ENCODE data around the gene PTPN22. TPM values are rescaled to one million over a fixed set of nuclear protein-coding genes. Genes with fewer than 3 reads are reported as not detected.

Gene PTPN22
- total and polyA plus RNA-seq, 2 experiments from 2014 or later: 0.17 to 0.47 TPM

- TF ChIP-seq CTCF (IDR thresholded peaks at IDR 0.05; ENCODE audit: poor library complexity) (no peak), EZH2phosphoT487 (IDR thresholded peaks at IDR 0.05; ENCODE audit: low read depth, severe bottlenecking, unreplicated experiment) (no peak), EZH2 (IDR thresholded peaks at IDR 0.05; ENCODE audit: borderline replicate concordance) (no peak)
- Histone ChIP-seq H3K79me2 (no peaks in the 10 kb centered on the region), H3K4me1 (ENCODE audit: insufficient read depth) (no peaks in the 10 kb centered on the region), H3K9me3 (ENCODE audit: low read depth) (no peaks in the 10 kb centered on the region), H3K36me3 (replicated peaks; ENCODE audit: insufficient read depth, low read depth) (no peaks in the 10 kb centered on the region), H2AFZ (no peak within 1 kb of the TSS), H3K4me3 (no peak within 1 kb of the TSS), H3K27me3 (no peaks in the 10 kb centered on the region), H3K27ac (peak within 1 kb of the TSS; percentile 35), H3K9me2 (replicated peaks; ENCODE audit: insufficient read depth) (no peaks in the 10 kb centered on the region), H3K4me2 (no peak within 1 kb of the TSS), H4K20me1 (ENCODE audit: insufficient read depth, poor library complexity, severe bottlenecking) (no peaks in the 10 kb centered on the region)
- no peak for DNase-seq (ENCODE audit: low spot score)
- 76% methylated on average over 6 of the region's 6 CpGs for WGBS (ENCODE audit: low lambda C conversion rate, missing lambda C conversion rate)
Observed at GRCh38 chr1:113887402-113888175, 16.1 kb upstream of the PTPN22 start, which contains the start of gene BCL2L15. BCL2L15 (minus strand) TSS chr1:113887581; CDS start chr1:113887375, 206 bp downstream.

- Histone ChIP-seq H3K27me3 (no peaks in the 10 kb centered on the region), H3K27ac (peak overlapping the region; percentile 35), H4K20me1 (ENCODE audit: insufficient read depth, poor library complexity, severe bottlenecking) (no peaks in the 10 kb centered on the region), H3K4me2 (no peak overlapping the region), H3K9me3 (ENCODE audit: low read depth) (no peaks in the 10 kb centered on the region), H3K4me1 (ENCODE audit: insufficient read depth) (no peaks in the 10 kb centered on the region), H3K36me3 (replicated peaks; ENCODE audit: insufficient read depth, low read depth) (no peaks in the 10 kb centered on the region), H2AFZ (no peak overlapping the region), H3K79me2 (no peaks in the 10 kb centered on the region), H3K9me2 (replicated peaks; ENCODE audit: insufficient read depth) (no peaks in the 10 kb centered on the region), H3K4me3 (no peak overlapping the region)
- DNase-seq (ENCODE audit: low spot score): no peak
- 87% methylated on average over 17 of the region's 17 CpGs for WGBS (ENCODE audit: low lambda C conversion rate, missing lambda C conversion rate)
- TF ChIP-seq EZH2 (IDR thresholded peaks at IDR 0.05; ENCODE audit: borderline replicate concordance): no peak
- no peak for TF ChIP-seq EZH2phosphoT487 (IDR thresholded peaks at IDR 0.05; ENCODE audit: low read depth, severe bottlenecking, unreplicated experiment)
- no peak for TF ChIP-seq CTCF (IDR thresholded peaks at IDR 0.05; ENCODE audit: poor library complexity)
Observed at GRCh38 chr1:113886417-113887401, 15.2 kb upstream of the PTPN22 start.

DNA sequence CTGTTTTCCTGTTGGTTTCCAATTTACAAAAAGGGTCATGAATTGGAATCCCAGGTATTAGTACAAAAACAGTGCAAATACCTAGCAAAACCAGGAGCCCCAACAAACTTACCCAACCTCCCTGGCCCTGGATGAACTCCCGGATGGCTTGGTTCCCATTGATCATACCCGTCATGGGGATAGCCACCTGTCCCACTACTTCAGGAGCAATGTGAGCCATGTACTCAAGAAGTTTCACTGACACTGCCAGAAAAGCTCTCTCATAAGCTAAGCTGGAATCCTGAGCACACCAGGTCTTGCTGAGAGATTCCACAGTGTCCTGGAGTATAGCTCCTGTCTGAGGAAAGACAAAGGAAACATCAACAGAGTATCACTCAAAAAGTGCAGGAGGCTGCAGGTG is 10.1 kb upstream of the PTPN22 start:
- no peaks in the 10 kb centered on the region for H3K9me3 ChIP-seq (ENCODE audit: low read depth)
- H3K27ac ChIP-seq: no peak overlapping the region
- no peaks in the 10 kb centered on the region for H3K36me3 ChIP-seq (replicated peaks; ENCODE audit: insufficient read depth, low read depth)
- DNase-seq (ENCODE audit: low spot score): no peak
- H3K27me3 ChIP-seq: no peaks in the 10 kb centered on the region
- 83% methylated on average over 2 of the region's 2 CpGs for WGBS (ENCODE audit: low lambda C conversion rate, missing lambda C conversion rate)
- H4K20me1 ChIP-seq (ENCODE audit: insufficient read depth, poor library complexity, severe bottlenecking): no peaks in the 10 kb centered on the region
- H3K4me2 ChIP-seq: no peak overlapping the region
- H3K4me3 ChIP-seq: no peak overlapping the region
- no peaks in the 10 kb centered on the region for H3K79me2 ChIP-seq
- H2AFZ ChIP-seq: no peak overlapping the region
- no peak for TF ChIP-seq EZH2 (IDR thresholded peaks at IDR 0.05; ENCODE audit: borderline replicate concordance)
- no peak for TF ChIP-seq EZH2phosphoT487 (IDR thresholded peaks at IDR 0.05; ENCODE audit: low read depth, severe bottlenecking, unreplicated experiment)
- TF ChIP-seq CTCF (IDR thresholded peaks at IDR 0.05; ENCODE audit: poor library complexity): no peak
- no peaks in the 10 kb centered on the region for H3K4me1 ChIP-seq (ENCODE audit: insufficient read depth)
- no peaks in the 10 kb centered on the region for H3K9me2 ChIP-seq (replicated peaks; ENCODE audit: insufficient read depth)
